Mesendoderm (in vitro differentiated cells): ENCODE data around the gene SLAMF7.
A peak's percentile ranks its signal among the peaks of the same experiment; 100 is the strongest.

ENCODE experiments used
- DNase-seq: peaks from one replicate; pipeline ENCODE4 v3.0.0; 2013
- H2AK5ac ChIP-seq: 2 replicates; pipeline ENCODE4 v1.6.1; 2013; ENCODE audit warnings: low read length, inconsistent platforms
- H2BK120ac ChIP-seq: 2 replicates; pipeline ENCODE4 v1.6.1; 2013; ENCODE audit warnings: low read depth, mild to moderate bottlenecking, low read length, moderate library complexity, mixed read lengths
- H2BK15ac ChIP-seq: replicated peaks from 2 replicates; pipeline ENCODE4 v1.6.1; 2013; ENCODE audit warnings: low read depth, mild to moderate bottlenecking, moderate library complexity
- H2BK5ac ChIP-seq: 2 replicates; pipeline ENCODE4 v1.6.1; 2013; ENCODE audit warnings: low read length, inconsistent platforms
- H3K18ac ChIP-seq: 2 replicates; pipeline ENCODE4 v1.6.1; 2013; ENCODE audit warnings: mild to moderate bottlenecking, low read length, mixed read lengths
- H3K23ac ChIP-seq: one replicate; pipeline ENCODE4 v1.6.1; 2013; ENCODE audit warnings: low read length
- H3K27ac ChIP-seq: 2 replicates; pipeline ENCODE4 v1.5.1; 2013; ENCODE audit warnings: low read depth, mild to moderate bottlenecking, inconsistent platforms, low read length, moderate library complexity
- H3K27me3 ChIP-seq: 2 replicates; pipeline ENCODE4 v1.6.1; 2013; ENCODE audit warnings: low read length, control low read depth, mild to moderate bottlenecking, inconsistent platforms; ENCODE audit not compliant: insufficient read depth, poor library complexity
- H3K36me3 ChIP-seq: 2 replicates; pipeline ENCODE4 v1.6.1; 2013; ENCODE audit warnings: low read length, inconsistent platforms; ENCODE audit not compliant: control insufficient read depth, insufficient read depth
- H3K4ac ChIP-seq: one replicate; pipeline ENCODE4 v1.6.1; 2013; ENCODE audit warnings: low read depth, mild to moderate bottlenecking, low read length, moderate library complexity
- H3K4me1 ChIP-seq: 2 replicates; pipeline ENCODE4 v1.6.1; 2013; ENCODE audit warnings: low read depth, low read length, inconsistent platforms; ENCODE audit not compliant: control insufficient read depth
- H3K4me2 ChIP-seq: 2 replicates; pipeline ENCODE4 v1.6.1; 2013; ENCODE audit warnings: low read length
- H3K4me3 ChIP-seq: 2 replicates; pipeline ENCODE4 v1.5.1; 2013; ENCODE audit warnings: mild to moderate bottlenecking, low read length
- H3K56ac ChIP-seq: one replicate; pipeline ENCODE4 v1.6.1; 2013; ENCODE audit warnings: low read length
- H3K79me1 ChIP-seq: 2 replicates; pipeline ENCODE4 v1.6.1; 2013; ENCODE audit warnings: low read length, inconsistent platforms
- H3K79me2 ChIP-seq: 2 replicates; pipeline ENCODE4 v1.6.1; 2013; ENCODE audit warnings: mild to moderate bottlenecking, low read length; ENCODE audit not compliant: control insufficient read depth, insufficient read depth
- H3K9ac ChIP-seq: 2 replicates; pipeline ENCODE4 v1.6.1; 2013; ENCODE audit warnings: low read length, inconsistent platforms
- H4K5ac ChIP-seq: one replicate; pipeline ENCODE4 v1.6.1; 2013; ENCODE audit warnings: low read length
- H4K8ac ChIP-seq: one replicate; pipeline ENCODE4 v1.6.1; 2013; ENCODE audit warnings: low read depth, mild to moderate bottlenecking, control low read depth, low read length, moderate library complexity
- WGBS: extraction: QIAGEN DNeasy Blood & Tissue Kit; methylation state at CpG from one replicate; pipeline ENCODE4 v1.1.7; 2013; ENCODE audit warnings: low lambda C conversion rate, missing lambda C conversion rate; ENCODE audit not compliant: insufficient coverage; ENCODE audit errors: extremely low coverage; 5-methylcytosine and 5-hydroxymethylcytosine counted together

SLAMF7 gene

DNA sequence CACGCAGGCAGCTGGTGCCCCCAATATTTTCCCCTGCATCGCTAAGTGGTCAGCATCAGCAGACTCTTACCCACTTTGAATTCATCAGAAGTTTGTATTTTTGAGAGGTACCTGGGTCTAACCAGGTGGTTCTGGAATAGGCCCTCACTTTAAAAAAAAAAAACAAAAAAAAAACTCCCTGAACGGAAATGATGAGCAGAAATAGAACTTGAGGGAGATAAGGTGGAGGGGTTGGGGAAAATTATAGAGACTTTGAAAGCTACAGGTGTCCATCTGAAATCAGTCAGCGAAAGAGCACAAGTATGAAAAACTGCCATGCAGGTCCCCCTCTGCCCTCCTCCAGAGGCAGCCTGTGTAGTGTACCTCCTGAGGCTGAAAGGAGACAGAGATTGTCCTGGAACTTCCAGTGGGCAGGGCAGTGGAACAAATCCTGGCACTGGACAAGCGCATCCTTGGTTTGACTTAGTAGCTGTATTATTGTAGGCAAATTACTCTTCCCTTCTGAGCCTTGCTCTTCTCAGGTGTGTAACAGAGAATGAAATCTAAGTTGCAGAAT, 1.2 kb downstream of the SLAMF7 start:
- WGBS, result no CpG with 5 or more reads among the region's 5 CpGs

DNA sequence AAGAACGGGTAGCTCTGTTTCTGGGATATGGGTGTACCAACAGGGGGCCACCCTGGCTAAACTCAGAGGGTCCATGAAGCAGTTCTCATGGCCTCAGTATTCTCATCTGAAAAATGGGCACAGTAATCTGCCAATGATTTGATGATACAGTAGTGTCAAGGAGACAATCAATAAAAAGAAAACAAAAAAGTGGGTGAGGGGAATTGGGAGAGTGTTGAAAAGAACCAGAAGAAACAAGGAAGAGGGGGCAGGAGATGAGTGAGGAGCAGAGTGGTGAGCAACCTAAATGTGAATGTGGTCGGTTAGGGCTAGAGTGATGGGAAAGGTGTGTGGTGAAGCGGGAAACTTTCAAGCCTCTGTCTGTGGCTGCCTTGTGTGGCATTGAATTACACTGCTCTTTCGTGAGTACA, 2.0 kb downstream of the SLAMF7 start:
- Histone ChIP-seq H4K8ac (no peak overlapping the region), H2BK15ac (no peak overlapping the region), H3K79me2 (no peaks in the 10 kb centered on the region), H2BK120ac (no peak overlapping the region), H3K9ac (no peak overlapping the region), H2AK5ac (no peak overlapping the region), H3K79me1 (no peaks in the 10 kb centered on the region), H3K36me3 (no peaks in the 10 kb centered on the region), H3K18ac (no peak overlapping the region), H3K4ac (no peak overlapping the region), H3K56ac (peak overlapping the region; percentile 38), H3K4me3 (no peak overlapping the region), H3K23ac (no peak overlapping the region), H3K4me2 (no peak overlapping the region), H3K4me1 (peaks cover 3% of the 10 kb centered on the region), H4K5ac (no peak overlapping the region), H2BK5ac (no peak overlapping the region), H3K27me3 (no peaks in the 10 kb centered on the region), H3K27ac (no peak overlapping the region)
- no CpG with 5 or more reads among the region's 4 CpGs for WGBS
- no peak for DNase-seq

More for the DNA sequence above, 1.2 kb downstream of the SLAMF7 start:
- no peaks in the 10 kb centered on the region for H3K27me3 ChIP-seq
- no peaks in the 10 kb centered on the region for H3K79me2 ChIP-seq
- no peak overlapping the region for H3K18ac ChIP-seq
- no peak overlapping the region for H4K8ac ChIP-seq
- H4K5ac ChIP-seq, result no peak overlapping the region
- H3K36me3 ChIP-seq, result no peaks in the 10 kb centered on the region
- no peak for DNase-seq
- H3K23ac ChIP-seq, result no peak overlapping the region
- H2BK5ac ChIP-seq, result no peak overlapping the region
- H3K9ac ChIP-seq, result no peak overlapping the region
- H3K4ac ChIP-seq, result no peak overlapping the region
- no peak overlapping the region for H3K4me3 ChIP-seq
- peaks cover 3% of the 10 kb centered on the region for H3K4me1 ChIP-seq
- H3K27ac ChIP-seq, result no peak overlapping the region
- no peak overlapping the region for H2AK5ac ChIP-seq
- H2BK15ac ChIP-seq, result no peak overlapping the region
- no peaks in the 10 kb centered on the region for H3K79me1 ChIP-seq
- H2BK120ac ChIP-seq, result no peak overlapping the region
- no peak overlapping the region for H3K56ac ChIP-seq
- no peak overlapping the region for H3K4me2 ChIP-seq

DNA sequence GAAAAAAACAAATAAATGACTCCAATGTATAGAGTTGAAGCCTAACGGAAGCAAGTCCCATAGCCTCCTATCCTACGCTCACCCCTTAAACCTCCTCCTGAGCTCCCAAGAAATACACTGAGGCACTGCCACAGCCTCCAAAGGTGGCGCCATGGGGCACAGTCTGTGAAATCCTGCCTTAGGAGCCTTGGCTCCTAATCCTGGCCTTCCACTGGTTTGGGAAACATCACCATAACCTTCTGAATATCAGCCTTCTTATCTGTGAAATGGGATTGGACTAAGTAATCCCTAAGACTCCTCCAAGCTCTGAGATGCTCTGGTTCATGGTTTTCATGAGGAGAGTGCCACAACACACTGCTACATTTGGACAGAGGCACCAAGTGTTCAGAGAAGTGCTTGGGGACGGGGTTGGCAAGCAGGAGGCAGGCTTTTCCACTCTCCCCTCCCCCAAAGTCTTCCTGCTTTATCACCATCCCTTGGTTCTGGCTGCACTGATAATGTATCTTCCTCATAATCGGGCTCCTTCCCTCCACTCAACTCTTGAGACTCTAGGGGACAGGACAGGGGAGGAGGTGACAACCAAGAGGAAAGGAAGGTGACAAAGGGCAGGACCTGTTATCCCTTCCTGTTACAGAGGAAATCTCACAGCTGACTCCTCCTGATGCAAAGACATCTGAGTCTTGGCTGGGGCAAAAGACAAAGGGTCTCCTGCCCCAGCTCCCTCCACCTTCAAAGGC, 2.7 kb downstream of the SLAMF7 start:
- no peak overlapping the region for H3K23ac ChIP-seq
- no peak overlapping the region for H2BK120ac ChIP-seq
- H3K56ac ChIP-seq, result no peak overlapping the region
- no peaks in the 10 kb centered on the region for H3K79me2 ChIP-seq
- H2BK15ac ChIP-seq, result no peak overlapping the region
- WGBS, result no CpG with 5 or more reads among the region's 5 CpGs
- H3K27ac ChIP-seq, result no peak overlapping the region
- H2BK5ac ChIP-seq, result no peak overlapping the region
- no peaks in the 10 kb centered on the region for H3K36me3 ChIP-seq
- DNase-seq, result peak; percentile 85
- no peak overlapping the region for H3K4me2 ChIP-seq
- no peak overlapping the region for H4K5ac ChIP-seq
- no peak overlapping the region for H3K4ac ChIP-seq
- H3K79me1 ChIP-seq, result no peaks in the 10 kb centered on the region
- no peak overlapping the region for H3K18ac ChIP-seq
- peaks cover 3% of the 10 kb centered on the region for H3K4me1 ChIP-seq
- H2AK5ac ChIP-seq, result no peak overlapping the region
- no peak overlapping the region for H3K4me3 ChIP-seq
- H3K9ac ChIP-seq, result no peak overlapping the region
- H4K8ac ChIP-seq, result no peak overlapping the region
- H3K27me3 ChIP-seq, result no peaks in the 10 kb centered on the region

DNA sequence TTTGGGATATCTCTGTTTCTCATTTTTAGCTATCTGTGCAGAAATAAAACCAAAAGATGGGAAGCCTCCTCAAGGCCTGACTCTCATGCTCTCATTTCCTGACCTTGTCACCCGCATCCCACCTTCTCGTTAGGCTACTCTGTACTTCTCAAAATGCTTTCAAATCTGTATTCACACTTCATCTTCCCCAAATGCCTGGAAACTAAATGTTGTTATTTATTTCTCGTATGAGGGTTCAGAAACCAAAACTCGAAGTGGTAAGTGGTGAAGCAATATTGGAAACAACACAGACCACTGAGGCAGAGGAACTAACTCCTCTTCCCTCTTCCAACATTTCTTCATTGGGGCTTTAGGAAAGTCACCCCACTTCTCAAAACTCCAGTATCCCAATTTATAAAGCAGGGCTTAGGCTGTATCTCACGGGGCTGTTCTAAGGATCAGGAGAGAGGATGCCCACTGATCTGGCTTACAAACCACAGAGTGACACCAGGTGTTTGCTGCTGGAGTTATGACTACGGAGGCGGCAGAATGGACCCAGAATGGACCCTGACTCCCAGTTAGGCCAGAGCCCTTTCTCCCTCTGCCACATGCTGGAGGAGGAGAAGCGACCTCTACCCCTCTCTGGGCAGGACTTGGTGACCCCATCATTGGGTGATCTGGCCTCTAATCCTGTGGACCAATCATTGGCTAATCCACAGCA, 3.5 kb downstream of the SLAMF7 start:
- Histone ChIP-seq H3K36me3 (no peaks in the 10 kb centered on the region), H3K4ac (peak overlapping the region; percentile 56), H2BK120ac (no peak overlapping the region), H3K9ac (no peak overlapping the region), H4K5ac (no peak overlapping the region), H3K4me1 (peaks cover 3% of the 10 kb centered on the region), H3K27ac (no peak overlapping the region), H3K4me3 (no peak overlapping the region), H3K79me1 (no peaks in the 10 kb centered on the region), H4K8ac (no peak overlapping the region), H3K27me3 (no peaks in the 10 kb centered on the region), H3K56ac (no peak overlapping the region), H3K79me2 (no peaks in the 10 kb centered on the region), H3K4me2 (no peak overlapping the region), H3K23ac (no peak overlapping the region), H2AK5ac (no peak overlapping the region), H2BK5ac (no peak overlapping the region), H3K18ac (no peak overlapping the region), H2BK15ac (no peak overlapping the region)
- no peak for DNase-seq
- no CpG with 5 or more reads among the region's 8 CpGs for WGBS

- H3K79me1 ChIP-seq, result no peaks in the 10 kb centered on the region
- H3K79me2 ChIP-seq, result no peaks in the 10 kb centered on the region
- H3K18ac ChIP-seq, result no peak overlapping the region
- no peak overlapping the region for H2BK15ac ChIP-seq
- H4K5ac ChIP-seq, result peak overlapping the region; percentile 6
- H3K56ac ChIP-seq, result no peak overlapping the region
- H2AK5ac ChIP-seq, result no peak overlapping the region
- no peak overlapping the region for H3K27ac ChIP-seq
- no peak overlapping the region for H3K23ac ChIP-seq
- WGBS, result no CpG with 5 or more reads among the region's 3 CpGs
- no peak overlapping the region for H3K9ac ChIP-seq
- H3K4ac ChIP-seq, result no peak overlapping the region
- no peak overlapping the region for H2BK120ac ChIP-seq
- H3K27me3 ChIP-seq, result no peaks in the 10 kb centered on the region
- no peak overlapping the region for H4K8ac ChIP-seq
- no peak overlapping the region for H2BK5ac ChIP-seq
- DNase-seq, result no peak
- H3K4me2 ChIP-seq, result no peak overlapping the region
- peaks cover 3% of the 10 kb centered on the region for H3K4me1 ChIP-seq
- H3K36me3 ChIP-seq, result no peaks in the 10 kb centered on the region
- no peak overlapping the region for H3K4me3 ChIP-seq
These were observed 4.2 kb downstream of the SLAMF7 start for GRCh38 chr1:160743266-160743665.
